Measurements from ENCODE around the gene FAAP20.

FAAP20 gene

DNA sequence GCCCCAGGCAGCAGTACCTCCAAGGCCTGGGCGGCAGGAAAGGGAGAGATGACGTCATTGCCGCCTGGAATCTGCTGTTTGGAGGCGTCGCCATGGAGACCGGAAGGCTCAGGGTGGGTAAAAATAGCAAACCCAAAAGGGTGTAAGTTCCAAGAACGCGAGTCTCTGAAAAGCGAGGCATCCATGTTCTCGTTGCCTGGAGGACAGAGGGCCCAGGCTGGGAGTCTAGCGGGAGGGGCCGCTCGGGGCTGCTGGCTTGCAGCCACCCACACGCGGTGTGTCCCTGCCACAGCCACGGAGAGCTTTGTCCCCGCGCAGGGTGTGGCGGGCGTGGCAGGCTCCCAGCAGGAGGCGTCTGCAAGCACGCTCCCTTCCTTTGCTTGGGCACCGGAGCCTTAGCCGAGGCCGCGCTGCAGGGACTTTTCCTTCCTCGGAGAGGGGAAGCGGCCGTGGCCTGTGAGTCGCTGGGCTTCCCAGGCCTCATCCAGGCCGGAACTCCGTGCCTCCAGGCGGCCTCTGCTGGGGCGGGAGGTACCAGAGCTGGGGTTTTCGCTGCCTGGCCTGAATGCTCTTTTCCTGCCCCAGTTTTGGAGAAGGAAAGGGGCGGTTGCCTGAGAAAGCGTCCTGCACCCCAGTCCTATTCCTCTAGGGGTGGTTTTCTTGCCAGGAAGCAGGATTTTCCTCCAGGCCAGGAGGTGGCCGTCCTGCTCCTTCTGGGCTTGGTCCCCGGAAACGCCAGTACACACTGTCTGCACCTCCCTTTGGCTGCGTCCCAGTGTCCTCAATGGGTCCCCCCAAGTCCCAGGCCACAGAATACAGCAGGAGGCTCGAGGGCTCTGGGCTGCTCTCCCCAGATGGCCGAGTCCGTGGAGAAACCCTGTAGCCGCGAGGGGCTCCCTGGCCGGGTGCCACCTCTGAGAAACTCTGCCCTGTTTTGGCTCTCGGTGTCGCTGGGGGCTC, 18.2 kb upstream of the FAAP20 start:
- no peak for FAIRE-seq
- no peak for DNase-seq (ENCODE audit: insufficient read length, low spot score)

GRCh38 chr1:2212274-2212531, 17.6 kb upstream of the FAAP20 start:
- FAIRE-seq (no peak), DNase-seq (ENCODE audit: insufficient read length, low spot score) (no peak)

- FAIRE-seq = no peak
Observed at GRCh38 chr1:2210786-2211185, 16.2 kb upstream of the FAAP20 start.

GRCh38 chr1:2210084-2210653, 15.6 kb upstream of the FAAP20 start:
- no peak for FAIRE-seq
- DNase-seq (ENCODE audit: insufficient read length, low spot score) = no peak

More at GRCh38 chr1:2210786-2211185, 16.2 kb upstream of the FAAP20 start:
- no peak for DNase-seq (ENCODE audit: insufficient read length, low spot score)

DNA sequence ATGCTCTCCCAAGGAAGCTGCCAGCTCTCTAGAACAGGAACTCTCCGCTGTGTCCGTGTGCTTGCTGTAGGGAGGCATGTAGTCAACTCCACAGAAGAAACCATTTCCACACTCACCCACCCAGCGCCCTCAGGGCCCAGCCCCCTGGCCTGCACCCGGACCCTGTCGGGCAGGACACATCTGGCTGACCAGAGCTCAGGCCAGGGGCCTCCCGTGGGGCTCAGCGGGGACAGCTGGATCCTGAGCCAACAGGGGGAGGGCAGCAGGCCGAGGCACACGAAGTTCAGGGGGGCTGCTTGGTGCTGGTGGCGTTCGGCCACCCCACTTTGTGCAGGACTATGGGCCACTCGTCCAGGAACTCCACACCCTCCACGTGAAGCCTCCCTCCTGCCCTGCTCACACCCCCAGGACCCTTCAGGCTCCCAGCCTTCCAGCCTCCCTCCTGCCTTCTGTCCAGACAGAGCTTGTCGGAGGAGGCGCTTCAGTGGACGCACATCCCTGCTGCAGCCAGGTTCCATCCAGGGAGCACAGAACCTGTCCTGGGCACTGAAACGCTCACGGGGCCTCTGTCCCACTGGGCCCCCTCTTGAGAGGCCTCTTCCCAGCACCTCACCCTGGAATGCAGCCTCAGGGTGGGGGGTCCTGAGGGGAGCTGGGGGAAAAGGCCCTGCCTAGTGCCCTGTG, 15.0 kb upstream of the FAAP20 start:
- FAIRE-seq (no peak), DNase-seq (ENCODE audit: insufficient read length, low spot score) (no peak)

- FAIRE-seq = no peak
- DNase-seq (ENCODE audit: insufficient read length, low spot score) = no peak
Observed at GRCh38 chr1:2208309-2209239, 14.0 kb upstream of the FAAP20 start.

GRCh38 chr1:2206813-2207487, 12.4 kb upstream of the FAAP20 start:
- FAIRE-seq = no peak
- no peak for DNase-seq (ENCODE audit: insufficient read length, low spot score)

GRCh38 chr1:2205191-2205952, 10.8 kb upstream of the FAAP20 start:
- FAIRE-seq = no peak
- peak; percentile 96 for DNase-seq (ENCODE audit: insufficient read length, low spot score)

- no peak for DNase-seq (ENCODE audit: insufficient read length, low spot score)
- FAIRE-seq = no peak
Observed at GRCh38 chr1:2204415-2205190, 10.0 kb upstream of the FAAP20 start.

DNA sequence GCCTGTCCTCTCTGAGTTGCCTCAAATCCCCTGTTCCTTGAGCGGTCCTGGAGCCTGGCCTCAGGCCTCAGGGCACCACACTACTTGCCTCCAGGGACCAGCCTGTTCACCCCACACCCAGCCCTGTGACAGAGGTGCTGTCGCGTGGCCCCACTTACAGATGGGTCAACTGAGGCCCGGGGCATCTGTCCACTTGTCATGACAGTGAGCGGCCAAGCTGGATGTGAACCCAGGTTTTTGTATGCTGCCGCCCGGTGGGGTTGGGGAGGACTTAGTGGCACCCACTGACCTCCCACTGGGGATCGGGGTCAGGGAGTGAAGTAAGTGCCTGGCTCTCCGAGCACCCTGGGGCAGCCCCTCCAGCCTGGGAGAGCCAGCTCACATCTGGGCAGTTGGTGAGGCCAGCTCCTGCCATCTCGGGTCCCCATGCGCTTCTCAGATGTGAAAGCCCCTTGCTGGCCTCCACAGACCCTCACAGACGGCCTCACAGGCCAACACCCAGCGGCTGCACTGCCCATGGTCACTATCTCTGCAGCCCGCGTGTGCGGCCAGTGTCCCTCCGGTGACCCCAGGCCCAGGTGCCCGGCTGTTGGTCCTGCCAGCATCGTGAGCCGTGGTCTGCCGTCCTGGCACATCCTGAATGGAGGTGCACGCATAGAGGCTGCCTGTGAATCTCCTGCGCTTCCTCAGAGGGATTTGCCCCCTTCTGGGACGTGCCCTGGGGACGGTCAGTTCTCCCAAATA, 9.3 kb upstream of the FAAP20 start:
- no peak for DNase-seq (ENCODE audit: insufficient read length, low spot score)
- FAIRE-seq = no peak

GRCh38 chr1:2202843-2203601, 8.4 kb upstream of the FAAP20 start:
- DNase-seq (ENCODE audit: insufficient read length, low spot score) = no peak
- no peak for FAIRE-seq

DNA sequence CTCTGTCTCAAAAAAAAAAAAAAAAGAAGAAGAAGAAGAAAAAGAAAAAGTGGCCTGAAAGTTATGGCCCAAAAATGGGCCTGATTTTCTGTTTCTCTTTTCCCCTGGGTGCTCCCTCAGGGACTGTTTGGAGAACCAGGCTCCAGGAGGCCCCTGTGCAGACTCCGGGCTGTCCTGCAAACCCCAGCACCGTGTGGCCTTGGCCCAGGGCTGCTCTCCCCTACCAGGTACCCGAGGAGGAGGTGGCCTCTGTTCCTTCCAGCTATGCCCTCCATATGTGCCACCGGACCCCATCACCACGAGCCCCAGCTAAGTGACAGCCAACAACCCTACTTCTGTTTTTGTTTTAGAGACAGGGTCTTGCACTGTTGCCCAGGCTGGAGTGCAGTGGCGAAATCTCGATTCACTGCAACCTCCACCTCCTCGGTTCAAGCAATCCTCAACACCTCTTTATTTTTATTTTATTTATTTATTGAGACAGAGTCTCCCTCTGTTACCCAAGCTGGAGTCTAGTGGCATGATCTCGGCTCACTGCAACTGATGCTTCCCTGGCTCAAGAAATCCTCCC, 7.5 kb upstream of the FAAP20 start:
- DNase-seq (ENCODE audit: insufficient read length, low spot score) (no peak), FAIRE-seq (no peak)

GRCh38 chr1:2201062-2201461, 6.5 kb upstream of the FAAP20 start:
- no peak for FAIRE-seq
- no peak for DNase-seq (ENCODE audit: insufficient read length, low spot score)

DNA sequence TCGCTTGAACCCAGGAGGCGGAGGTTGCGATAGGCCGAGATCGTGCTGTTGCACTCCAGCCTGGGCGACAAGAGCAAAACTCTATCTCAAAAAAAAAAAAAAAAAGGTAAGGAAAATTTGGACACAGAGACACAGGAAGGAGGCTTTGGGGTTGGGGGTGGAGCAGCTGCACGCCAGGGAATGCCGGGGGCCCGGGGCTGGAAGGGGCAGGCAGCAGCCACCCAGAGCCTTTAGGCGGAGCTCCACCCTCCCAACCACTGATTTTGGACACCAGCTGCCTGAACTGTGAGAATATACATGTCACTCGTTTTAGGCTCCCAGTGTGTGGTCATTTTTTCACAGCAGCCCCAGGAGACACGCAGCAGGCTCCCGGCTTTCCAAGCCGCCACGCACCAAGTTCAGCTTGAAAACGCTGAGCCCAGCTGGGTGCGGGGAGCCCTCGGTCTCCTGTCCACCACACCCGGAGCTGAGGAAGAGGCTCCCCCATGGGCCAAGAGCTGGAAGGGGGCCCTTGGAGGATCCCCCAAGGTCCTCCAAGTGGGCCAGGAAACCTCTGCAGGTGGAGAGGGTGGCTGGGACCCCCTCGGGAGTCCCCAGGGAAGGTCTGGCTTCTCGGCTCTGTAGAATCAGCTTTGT, 5.9 kb upstream of the FAAP20 start:
- no peak for DNase-seq (ENCODE audit: insufficient read length, low spot score)

GRCh38 chr1:2199042-2199810, 4.7 kb upstream of the FAAP20 start:
- DNase-seq (ENCODE audit: insufficient read length, low spot score) = peak; percentile 76
- FAIRE-seq = peak; percentile 93

More for the DNA sequence above, 5.9 kb upstream of the FAAP20 start:
- FAIRE-seq = no peak

GRCh38 chr1:2198571-2198970, 4.0 kb upstream of the FAAP20 start:
- DNase-seq (ENCODE audit: insufficient read length, low spot score) (no peak), FAIRE-seq (no peak)
